Retina (tissue), 1 donor: ENCODE results near the gene PUSL1.

Source experiments
- DNase-seq: peaks from one replicate; pipeline ENCODE4 v3.0.0-alpha.2; 2016

The PUSL1 gene

GRCh38 chr1:1296070-1297061 lies 12.0 kb upstream of the PUSL1 start:
- no peak for DNase-seq

GRCh38 chr1:1297802-1298424 lies 10.5 kb upstream of the PUSL1 start:
- no peak for DNase-seq

- peak; percentile 86 for DNase-seq
These were observed 9.3 kb upstream of the PUSL1 start for GRCh38 chr1:1298861-1299685.

- DNase-seq = no peak
These were observed 8.6 kb upstream of the PUSL1 start for GRCh38 chr1:1299686-1300351.

- no peak for DNase-seq
These were observed 8.1 kb upstream of the PUSL1 start for GRCh38 chr1:1300352-1300739.

- no peak for DNase-seq
These were observed 6.4 kb upstream of the PUSL1 start for GRCh38 chr1:1302006-1302430.

- no peak for DNase-seq
These were observed 5.4 kb upstream of the PUSL1 start for GRCh38 chr1:1302951-1303509.

GRCh38 chr1:1303736-1304135 lies 4.7 kb upstream of the PUSL1 start:
- DNase-seq = no peak

- DNase-seq = peak; percentile 95
These were observed 3.8 kb upstream of the PUSL1 start for GRCh38 chr1:1304331-1305299.

GRCh38 chr1:1305300-1306069 lies 2.9 kb upstream of the PUSL1 start:
- DNase-seq = no peak

- DNase-seq = no peak
These were observed 2.2 kb upstream of the PUSL1 start for GRCh38 chr1:1306070-1306660.

GRCh38 chr1:1306661-1307260 lies 1.6 kb upstream of the PUSL1 start:
- no peak for DNase-seq

GRCh38 chr1:1307261-1307922 lies 1.0 kb upstream of the PUSL1 start:
- DNase-seq = no peak

- DNase-seq = no peak
These were observed 406 bp downstream of the PUSL1 start for GRCh38 chr1:1308756-1309250.

- no peak for DNase-seq
These were observed 1.1 kb downstream of the PUSL1 start for GRCh38 chr1:1309251-1310108.

- no peak for DNase-seq
These were observed 1.6 kb downstream of the PUSL1 start for GRCh38 chr1:1310109-1310385.

GRCh38 chr1:1310476-1311053 lies 2.2 kb downstream of the PUSL1 start:
- no peak for DNase-seq
